ENCODE results near the gene CCNK.

DNA sequence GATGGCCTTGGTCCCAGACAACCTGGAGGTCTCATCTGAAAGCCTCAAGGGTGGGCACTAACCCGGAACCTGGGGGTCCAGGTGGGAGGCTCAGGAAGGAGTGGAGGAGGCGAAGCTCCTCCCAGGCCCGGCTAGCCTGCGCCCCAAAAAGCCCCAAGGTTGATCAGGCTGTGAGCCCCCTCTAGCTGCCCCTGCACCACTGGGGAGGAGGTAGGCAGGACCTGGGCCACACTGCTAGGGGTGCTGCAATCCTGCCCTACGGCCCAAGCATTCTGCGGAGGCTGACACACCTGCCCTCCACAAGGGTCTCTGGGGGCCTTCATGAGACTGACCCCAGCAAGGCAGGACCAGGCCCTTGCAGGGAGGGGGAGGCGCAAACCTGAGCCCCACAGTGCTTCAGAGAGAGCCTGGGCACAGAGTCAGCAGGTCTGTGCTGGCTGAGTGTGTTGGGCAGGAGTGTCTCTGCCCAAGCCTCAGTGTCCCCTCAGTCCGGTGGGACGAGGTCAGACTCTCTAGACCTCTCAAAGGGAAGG lies 70.9 kb downstream of the CCNK start:
- TF ChIP-seq EZH2 (IDR thresholded peaks at IDR 0.05; ENCODE audit: insufficient read depth, poor library complexity, severe bottlenecking), result no peak
- TF ChIP-seq EZH2phosphoT487 (IDR thresholded peaks at IDR 0.05; ENCODE audit: insufficient read depth, low read depth), result no peak
